ENCODE results near the gene RABGAP1L. TPM values are rescaled to one million over a fixed set of nuclear protein-coding genes. Genes with fewer than 3 reads are reported as not detected.
A peak's percentile ranks its signal among the peaks of the same experiment; 100 is the strongest.
"Not testable (repeated sequence)": the region's sequence is repeated elsewhere in the genome, so short reads cannot be mapped to it uniquely, and the experiment has no call there.

The RABGAP1L gene
- polyA plus RNA-seq, 1 donor = 9.2 TPM

GRCh38 chr1:174156437-174156836, 2.9 kb upstream of the RABGAP1L start:
- no peak for DNase-seq

GRCh38 chr1:174157157-174157806, 2.0 kb upstream of the RABGAP1L start:
- DNase-seq = no peak

- DNase-seq = no peak
These were observed 511 bp upstream of the RABGAP1L start for GRCh38 chr1:174158767-174159251.

- DNase-seq = peak; percentile 37
These were observed 771 bp downstream of the RABGAP1L start for GRCh38 chr1:174160109-174160473.

GRCh38 chr1:174160603-174161002, 1.3 kb downstream of the RABGAP1L start:
- no peak for DNase-seq

GRCh38 chr1:174161813-174162212, 2.5 kb downstream of the RABGAP1L start:
- DNase-seq = no peak

GRCh38 chr1:174164826-174165225, 5.5 kb downstream of the RABGAP1L start:
- DNase-seq = no peak

GRCh38 chr1:174165471-174166137, 6.3 kb downstream of the RABGAP1L start:
- DNase-seq = no peak

GRCh38 chr1:174166530-174167264, 7.4 kb downstream of the RABGAP1L start:
- DNase-seq = no peak

GRCh38 chr1:174167265-174167803, 8.0 kb downstream of the RABGAP1L start:
- DNase-seq = no peak

- no peak for DNase-seq
These were observed 10.0 kb downstream of the RABGAP1L start for GRCh38 chr1:174169342-174169741.

- DNase-seq = no peak
These were observed 11.8 kb downstream of the RABGAP1L start for GRCh38 chr1:174171073-174171472.

GRCh38 chr1:174174461-174175329, 15.4 kb downstream of the RABGAP1L start:
- no peak for DNase-seq

- DNase-seq = not testable (repeated sequence)
These were observed 19.1 kb downstream of the RABGAP1L start for GRCh38 chr1:174178459-174178858.

- DNase-seq = no peak
These were observed 30.2 kb downstream of the RABGAP1L start for GRCh38 chr1:174189428-174190062.

- no peak for DNase-seq
These were observed 31.4 kb downstream of the RABGAP1L start for GRCh38 chr1:174190691-174191199.

- no peak for DNase-seq
These were observed 32.1 kb downstream of the RABGAP1L start for GRCh38 chr1:174191349-174191862.

- no peak for DNase-seq
These were observed 35.1 kb downstream of the RABGAP1L start for GRCh38 chr1:174194461-174194860.

GRCh38 chr1:174197088-174197487, 37.8 kb downstream of the RABGAP1L start:
- no peak for DNase-seq

- no peak for DNase-seq
These were observed 38.2 kb downstream of the RABGAP1L start for GRCh38 chr1:174197547-174197946.

- DNase-seq = no peak
These were observed 38.9 kb downstream of the RABGAP1L start for GRCh38 chr1:174198202-174198601.
